NCI-H774 (cell line): Measurements from ENCODE around the gene DCAF15.
"Not testable (repeated sequence)": the region's sequence is repeated elsewhere in the genome, so short reads cannot be mapped to it uniquely, and the experiment has no call there.

ENCODE experiments used
- DNase-seq: peaks from one replicate; lab custom pipeline; 2025; lab: John Stamatoyannopoulos, UW

The DCAF15 gene

GRCh38 chr19:13959962-13960862 lies 7.9 kb downstream of the DCAF15 start:
- no peak for DNase-seq

- DNase-seq = no peak
Observed at GRCh38 chr19:13960863-13961784, 8.8 kb downstream of the DCAF15 start.

- DNase-seq = no peak
Observed at GRCh38 chr19:13961826-13962698, 9.8 kb downstream of the DCAF15 start.

GRCh38 chr19:13962699-13963602 lies 10.6 kb downstream of the DCAF15 start:
- no peak for DNase-seq

- DNase-seq = no peak
Observed at GRCh38 chr19:13963603-13964105, 11.3 kb downstream of the DCAF15 start.

GRCh38 chr19:13964776-13965175 lies 12.5 kb downstream of the DCAF15 start:
- no peak for DNase-seq

- no peak for DNase-seq
Observed at GRCh38 chr19:13965377-13965896, 13.1 kb downstream of the DCAF15 start.

GRCh38 chr19:13965926-13966683 lies 13.8 kb downstream of the DCAF15 start:
- DNase-seq = no peak

- DNase-seq = no peak
Observed at GRCh38 chr19:13966684-13967128, 14.4 kb downstream of the DCAF15 start.

- DNase-seq = not testable (repeated sequence)
Observed at GRCh38 chr19:13967206-13967605, 14.9 kb downstream of the DCAF15 start.

GRCh38 chr19:13968383-13968935 lies 16.1 kb downstream of the DCAF15 start:
- no peak for DNase-seq

GRCh38 chr19:13968999-13969398 lies 16.7 kb downstream of the DCAF15 start:
- DNase-seq = no peak

- no peak for DNase-seq
Observed at GRCh38 chr19:13969897-13970296, 17.6 kb downstream of the DCAF15 start.

- not testable (repeated sequence) for DNase-seq
Observed at GRCh38 chr19:13971868-13972267, 19.6 kb downstream of the DCAF15 start.

GRCh38 chr19:13972368-13973155 lies 20.3 kb downstream of the DCAF15 start:
- no peak for DNase-seq

GRCh38 chr19:13973479-13973878 lies 21.2 kb downstream of the DCAF15 start:
- not testable (repeated sequence) for DNase-seq

- DNase-seq = no peak
Observed at GRCh38 chr19:13974073-13974472, 21.8 kb downstream of the DCAF15 start.

GRCh38 chr19:13975870-13976269 lies 23.6 kb downstream of the DCAF15 start:
- DNase-seq = no peak
